GM20431 (cell line): Measurements from ENCODE around the gene FAM204A.

Experiments
- in situ Hi-C: fragments of 300-500 bp; cut with MseI, MboI; formaldehyde crosslinking; loops from one replicate; pipeline ENCODE4 v1.15.0; 2020; ENCODE audit warnings: low sequenced_read_pairs; ENCODE audit not compliant: unreplicated experiment

Gene FAM204A

DNA sequence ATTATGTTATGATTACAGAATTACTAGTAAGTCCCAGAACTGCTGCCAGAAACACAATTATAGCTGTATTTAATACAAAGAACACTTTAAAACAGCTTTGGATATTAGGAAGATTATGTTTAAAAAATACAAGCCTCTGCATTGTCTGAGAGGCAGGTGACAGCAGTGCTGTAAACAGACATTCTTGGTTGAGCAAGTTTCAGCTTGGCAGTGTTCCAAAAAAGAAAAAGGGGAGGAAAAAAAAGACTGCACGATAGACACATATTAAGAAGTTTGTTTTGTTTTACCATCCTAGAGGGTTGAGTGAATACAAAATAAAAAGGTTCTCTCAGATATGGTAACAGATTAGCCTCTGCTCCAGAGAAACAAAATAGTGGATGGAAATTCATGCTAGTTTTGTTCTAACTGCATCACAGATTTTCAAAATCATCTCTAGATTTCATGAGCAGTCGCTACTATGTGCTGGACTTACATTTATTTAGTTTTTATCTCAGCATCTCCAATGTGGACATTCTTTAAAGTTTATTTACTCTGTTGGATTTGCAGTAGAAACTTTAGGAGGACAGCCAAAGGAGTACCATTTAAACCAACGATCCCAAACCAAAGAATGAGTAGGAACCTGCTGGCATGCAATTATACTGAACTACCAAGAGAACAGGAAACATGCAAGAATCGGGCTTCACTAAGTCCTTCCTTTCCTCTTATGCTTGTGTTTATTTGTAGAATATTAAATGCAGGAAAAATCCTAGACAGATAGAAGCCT lies 9.0 kb downstream of the FAM204A start:
- in situ Hi-C loops: no loop called here

DNA sequence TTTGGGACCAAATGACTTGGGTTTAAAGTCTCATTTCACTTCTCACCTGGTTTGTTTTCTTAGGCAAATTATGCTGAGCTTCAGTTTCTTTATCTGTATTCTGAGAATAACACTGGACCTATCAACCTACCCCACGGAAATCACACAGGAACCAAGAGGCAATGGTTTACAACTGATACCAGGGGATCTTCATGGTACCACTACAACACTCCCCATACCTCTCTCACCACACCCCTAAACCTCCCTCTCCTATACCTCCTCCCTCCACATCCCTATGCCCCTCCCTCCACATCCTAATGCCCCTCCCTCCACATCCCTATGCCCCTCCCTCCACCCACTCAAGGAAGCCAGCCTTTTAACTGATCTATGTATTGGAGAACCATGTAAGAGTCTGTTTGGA lies 9.9 kb downstream of the FAM204A start:
- in situ Hi-C loops: no loop called here

DNA sequence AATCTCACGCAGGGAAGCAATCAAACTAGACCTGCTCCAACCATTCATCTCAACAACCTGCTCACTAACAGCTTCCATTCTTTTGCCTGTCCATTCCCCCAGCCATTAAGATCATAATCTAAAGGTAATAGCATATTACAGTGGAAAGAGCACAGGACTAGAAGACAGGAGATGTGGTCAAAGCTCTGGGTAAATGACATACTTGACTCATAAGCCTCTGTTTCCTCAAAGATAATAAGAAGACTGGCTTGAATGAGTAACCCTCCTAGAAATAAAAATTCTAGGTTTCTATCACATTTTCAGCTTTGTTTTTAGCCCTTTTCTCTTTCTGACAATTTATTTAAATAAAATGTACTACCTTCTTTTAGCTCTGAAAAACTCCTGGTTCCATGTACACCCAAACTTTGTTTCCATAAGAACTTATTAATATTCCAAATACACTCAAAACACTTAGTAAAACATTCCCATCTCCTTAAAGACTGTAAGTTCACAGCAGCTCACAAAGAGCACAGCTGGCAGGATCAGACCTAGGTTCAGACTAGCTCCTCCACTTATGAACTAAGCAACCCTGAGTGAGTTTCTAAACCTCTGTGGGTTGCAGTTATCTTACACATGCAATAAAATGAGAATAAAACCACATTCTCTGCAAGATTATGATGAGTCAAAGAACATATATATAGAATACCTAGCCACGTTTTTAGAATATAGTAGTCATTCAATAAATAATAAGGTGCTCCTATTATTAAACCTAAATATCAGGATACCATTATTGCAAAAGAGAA lies 11.6 kb downstream of the FAM204A start:
- in situ Hi-C loops: no loop called here

DNA sequence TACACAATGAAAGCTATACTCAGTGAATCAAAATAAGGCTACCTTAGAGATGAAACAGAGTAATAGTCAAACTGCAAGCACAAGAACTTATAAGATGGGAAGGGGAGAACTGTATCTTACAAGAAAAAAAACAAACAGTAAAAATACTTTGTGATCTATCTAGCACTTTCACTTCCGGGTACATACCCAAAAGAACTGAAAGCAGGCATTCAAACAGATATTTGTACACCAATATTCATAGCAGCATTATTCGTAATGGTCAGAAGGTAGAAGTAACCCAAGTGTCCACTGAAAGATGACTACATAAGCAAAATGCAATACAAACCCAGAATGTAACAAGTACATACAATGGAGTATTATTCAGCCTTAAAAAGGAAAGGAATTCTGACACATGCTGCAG lies 18.0 kb downstream of the FAM204A start:
- in situ Hi-C loops: no loop called here

DNA sequence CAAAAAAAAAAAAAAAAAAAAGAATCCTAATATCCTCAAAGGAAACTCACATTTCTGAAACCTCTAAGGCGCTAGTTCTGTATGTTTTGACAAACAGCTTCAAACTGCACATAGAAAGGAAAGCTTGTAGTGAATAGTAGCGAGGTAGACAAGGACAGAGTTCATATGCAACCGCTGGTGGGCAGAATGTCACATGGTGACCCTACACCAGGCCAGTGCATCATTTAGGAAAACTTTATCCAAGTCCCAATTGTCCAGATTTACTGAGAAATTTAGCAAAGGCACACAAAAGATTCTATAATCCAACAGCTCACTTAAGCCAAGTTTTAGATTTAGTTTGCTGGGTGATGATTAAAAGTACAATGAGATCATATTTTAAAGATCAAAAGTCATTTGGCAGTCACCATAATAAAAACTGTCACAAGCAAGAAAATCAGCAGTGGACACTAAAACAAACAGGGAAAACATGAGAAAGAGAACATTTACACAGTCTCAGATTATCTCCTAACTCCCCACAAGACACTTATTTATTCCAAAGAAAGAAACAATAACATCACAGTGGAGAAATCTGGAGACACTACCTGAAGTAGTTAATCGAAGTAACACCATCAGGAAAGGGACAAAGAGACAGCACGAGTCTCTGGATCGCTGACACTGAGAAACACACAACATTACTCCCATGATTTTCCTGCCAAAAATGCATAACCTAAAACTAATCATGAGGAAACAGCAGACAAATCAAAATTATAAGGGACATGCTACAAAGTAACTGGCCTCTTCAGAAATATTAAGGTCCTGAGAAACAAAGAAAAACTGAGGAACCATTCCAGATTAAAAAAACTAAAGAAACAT lies 20.2 kb downstream of the FAM204A start:
- in situ Hi-C loops: no loop called here

DNA sequence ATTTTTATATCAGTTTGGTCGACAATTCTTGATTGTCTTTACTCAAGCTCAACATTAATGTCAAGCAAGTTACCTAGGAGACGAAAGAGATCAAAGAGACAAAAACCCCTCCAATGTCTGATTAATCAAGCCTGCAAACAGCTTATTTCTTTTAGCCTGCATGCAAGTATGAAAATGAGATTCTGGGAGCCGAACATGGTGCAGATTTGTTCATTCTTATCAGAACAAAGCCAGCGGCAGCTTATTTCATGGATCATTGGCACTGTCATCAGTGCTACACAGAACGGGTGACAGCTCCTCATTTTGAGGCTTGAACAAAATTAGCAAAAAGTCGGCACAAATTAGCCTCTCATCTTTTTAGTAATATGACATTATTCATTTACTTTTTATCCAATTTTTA lies 26.5 kb downstream of the FAM204A start:
- in situ Hi-C loops: no loop called here

DNA sequence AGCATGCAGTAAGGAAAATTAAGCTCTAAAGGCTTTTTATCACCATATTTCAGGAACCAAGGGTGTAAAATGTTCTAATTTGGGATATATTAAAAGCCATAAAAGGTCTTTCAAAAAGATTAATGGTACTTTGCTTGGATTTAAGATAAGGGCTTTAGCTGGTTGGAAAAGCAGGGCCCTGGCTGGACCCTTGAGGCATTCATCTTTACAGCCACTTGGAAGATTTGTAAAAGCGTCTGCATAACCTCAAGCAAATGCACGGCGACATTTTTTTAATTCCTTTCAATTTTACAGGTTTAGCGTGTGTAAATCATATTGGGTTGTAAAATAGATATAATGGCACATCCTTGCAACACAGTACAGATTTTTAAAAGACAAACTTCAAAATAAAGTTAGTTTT lies 27.2 kb downstream of the FAM204A start:
- in situ Hi-C loops: no loop called here

DNA sequence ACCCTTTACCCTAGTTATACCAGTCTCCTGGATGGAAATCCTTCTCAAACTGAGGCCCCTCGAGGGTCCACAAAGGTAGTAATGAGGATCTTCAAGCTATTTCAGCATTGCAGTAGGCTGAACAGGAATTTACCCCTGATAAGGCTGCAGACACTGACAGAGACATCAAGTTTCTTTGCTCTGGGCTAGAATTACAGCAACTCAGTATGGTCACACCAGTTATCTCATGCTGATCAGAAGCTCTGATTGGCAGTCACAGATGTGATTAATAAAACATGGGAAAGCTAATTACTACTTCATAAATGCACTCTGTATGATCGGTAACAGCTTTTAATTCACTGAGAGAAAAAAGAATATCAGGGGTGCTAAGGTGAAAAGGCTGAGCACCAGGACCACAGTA lies 30.6 kb downstream of the FAM204A start:
- in situ Hi-C loops: no loop called here

DNA sequence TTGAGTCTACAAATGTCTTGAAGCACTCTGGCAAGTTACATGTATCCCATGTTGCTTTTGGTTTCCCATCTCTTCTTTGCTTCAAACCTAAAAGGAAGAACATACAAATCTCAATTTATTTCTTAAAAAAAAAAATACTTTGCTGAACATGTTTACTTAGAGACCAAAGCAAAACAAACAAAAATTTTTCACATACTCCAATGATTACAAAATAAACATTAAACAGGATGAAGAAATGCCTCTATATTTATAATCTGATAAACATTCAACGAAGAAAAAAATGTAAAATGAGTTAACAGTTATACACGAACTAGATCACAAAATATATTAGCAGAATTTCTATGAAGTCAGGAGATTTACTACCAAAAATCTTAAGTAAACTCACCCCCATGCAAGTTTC lies 31.3 kb downstream of the FAM204A start:
- in situ Hi-C loops: no loop called here

DNA sequence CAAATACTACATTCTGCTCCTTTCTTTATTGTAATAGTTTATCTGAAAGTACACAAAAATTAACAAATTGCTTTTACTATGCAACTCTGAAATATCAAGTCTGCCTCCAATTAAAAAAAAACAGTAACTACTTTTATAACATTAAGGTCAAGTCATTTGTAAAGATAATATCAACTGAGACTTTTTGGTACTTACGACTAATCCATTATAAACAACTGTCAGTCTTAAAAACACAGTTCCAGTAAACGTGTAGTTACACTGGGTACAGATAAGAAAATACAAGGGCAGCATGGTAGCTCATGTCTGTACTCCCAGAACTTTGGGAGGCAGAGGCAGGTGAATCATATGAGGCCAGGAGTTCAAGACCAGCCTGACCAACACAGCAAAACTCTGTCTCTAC lies 32.2 kb downstream of the FAM204A start:
- in situ Hi-C loops: no loop called here

DNA sequence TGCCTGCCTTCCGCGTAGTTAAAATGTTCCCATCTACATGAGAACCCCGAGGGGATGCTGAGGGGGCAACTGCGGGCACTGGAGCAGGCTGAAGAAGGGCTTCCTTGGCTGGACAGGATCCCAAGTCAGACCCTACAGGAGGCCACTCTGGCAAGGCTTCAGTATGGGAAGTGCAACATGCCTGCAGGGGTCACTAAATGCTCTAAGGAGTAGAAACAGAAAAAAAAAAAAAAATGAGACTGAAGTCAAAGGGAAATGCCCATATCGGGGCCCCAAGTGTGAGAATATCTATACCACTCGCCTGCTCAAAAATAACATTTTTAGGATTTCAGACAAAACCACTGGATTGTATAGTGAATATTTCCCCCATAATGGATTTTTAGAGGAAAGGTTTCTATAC lies 33.5 kb downstream of the FAM204A start:
- in situ Hi-C loops: no loop called here

DNA sequence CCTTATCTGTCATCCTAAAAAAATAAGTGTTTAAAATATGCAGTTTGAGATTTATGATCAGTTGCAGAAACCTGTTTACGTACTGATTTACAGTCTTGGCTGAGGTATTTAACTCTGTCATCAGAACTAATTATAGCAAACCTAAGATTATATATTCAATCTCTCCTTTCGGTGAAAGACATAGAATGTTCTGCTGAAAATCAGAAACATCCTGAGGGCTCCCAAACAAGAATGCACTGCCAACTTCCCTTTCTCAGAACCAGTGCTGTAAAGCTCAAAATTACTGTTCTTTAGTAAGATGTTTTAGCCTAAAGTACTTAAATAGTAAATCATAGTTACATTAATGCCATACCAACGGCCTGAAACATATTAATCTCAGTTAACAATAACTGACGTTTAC lies 34.3 kb downstream of the FAM204A start:
- in situ Hi-C loops: no loop called here

DNA sequence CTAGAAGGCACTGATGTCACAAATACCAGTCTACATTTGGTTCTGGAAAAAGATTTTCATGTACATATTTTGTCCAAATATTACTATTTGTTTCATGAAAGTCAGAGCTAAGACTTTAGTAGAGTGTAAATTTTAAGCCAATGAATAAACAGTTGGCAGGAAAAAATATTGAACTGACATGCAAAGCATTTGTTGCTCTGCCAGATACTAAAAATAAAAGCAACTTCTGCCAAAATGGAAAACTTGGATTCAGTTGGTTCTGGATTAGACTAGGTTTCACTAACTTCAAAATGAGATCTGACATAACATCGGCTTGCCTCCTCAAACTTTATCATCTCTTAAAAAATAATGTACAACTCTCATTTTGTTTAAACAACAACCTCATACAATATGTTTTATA lies 34.9 kb downstream of the FAM204A start:
- in situ Hi-C loops: no loop called here

DNA sequence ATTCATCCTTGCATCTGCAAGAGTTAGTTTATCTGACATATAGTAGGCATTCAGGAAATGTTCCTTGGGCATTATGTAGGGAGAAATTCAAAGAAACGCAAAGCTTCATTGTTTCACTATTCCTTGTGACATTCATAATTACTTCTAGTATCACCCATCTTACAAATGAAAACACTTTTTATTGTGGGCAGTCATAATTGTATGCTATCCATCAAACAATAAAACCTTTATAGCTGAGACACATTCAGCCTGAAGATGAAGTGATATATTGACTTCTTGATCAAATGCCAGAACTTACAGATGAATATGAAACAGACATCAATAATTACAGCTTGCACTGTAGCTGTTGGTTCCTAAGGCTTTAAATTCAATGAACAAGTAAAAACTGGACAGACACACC lies 36.4 kb downstream of the FAM204A start:
- in situ Hi-C loops: no loop called here

DNA sequence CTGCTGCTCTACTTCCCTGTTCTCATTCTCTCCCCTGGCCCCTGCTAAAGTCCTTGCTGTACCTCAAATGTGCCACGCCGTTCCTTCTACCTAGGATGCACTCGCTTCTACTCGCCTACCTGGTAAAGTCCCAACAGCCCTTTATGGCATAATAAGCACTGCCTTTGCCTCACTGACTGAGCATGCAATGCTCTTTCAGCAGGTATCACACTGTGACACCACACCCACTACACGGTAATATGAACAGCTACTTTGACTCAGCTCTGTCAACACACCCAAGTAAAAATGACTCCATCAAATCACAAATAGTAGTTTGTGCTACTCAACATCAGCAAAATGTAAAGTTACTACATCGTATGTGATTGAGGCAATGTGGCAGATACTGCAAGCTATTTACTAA lies 37.6 kb downstream of the FAM204A start:
- in situ Hi-C loops: no loop called here

DNA sequence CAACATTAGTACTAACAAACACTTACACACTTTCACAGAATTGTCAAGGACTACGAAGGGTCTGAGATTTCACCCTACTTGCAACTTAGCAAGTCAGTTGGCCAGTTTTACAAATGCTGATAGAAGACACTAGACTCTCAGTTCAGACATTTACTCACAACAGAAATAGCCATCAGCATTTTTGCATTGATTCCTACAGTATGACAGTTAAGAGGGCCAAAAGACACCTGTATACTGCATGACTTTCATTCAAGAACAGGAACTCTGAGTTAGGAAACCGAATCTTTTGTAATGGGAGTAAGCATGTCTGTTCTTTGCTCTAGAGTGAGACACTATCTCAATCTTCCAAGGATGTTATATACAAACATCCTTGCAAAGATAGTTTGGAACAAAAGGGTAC lies 40.9 kb downstream of the FAM204A start:
- in situ Hi-C loops: no loop called here

DNA sequence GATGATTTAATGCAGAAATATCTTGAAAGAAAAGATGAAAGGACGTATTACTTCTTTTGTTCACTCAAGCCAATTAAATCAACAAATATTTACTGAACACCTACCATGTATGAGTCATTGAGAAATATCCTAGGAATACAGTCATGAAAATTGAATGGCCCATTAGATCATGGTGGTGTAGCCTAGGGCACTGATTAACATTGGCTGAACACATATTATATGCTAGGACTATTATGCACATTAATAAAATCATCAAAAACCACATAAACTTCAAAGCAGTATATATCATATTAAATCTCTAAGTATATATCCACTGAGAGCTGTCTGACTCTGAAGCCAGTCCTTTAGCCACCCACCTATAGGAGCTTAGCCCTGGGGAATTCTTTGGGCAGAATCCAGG lies 41.8 kb downstream of the FAM204A start:
- in situ Hi-C loops: no loop called here

DNA sequence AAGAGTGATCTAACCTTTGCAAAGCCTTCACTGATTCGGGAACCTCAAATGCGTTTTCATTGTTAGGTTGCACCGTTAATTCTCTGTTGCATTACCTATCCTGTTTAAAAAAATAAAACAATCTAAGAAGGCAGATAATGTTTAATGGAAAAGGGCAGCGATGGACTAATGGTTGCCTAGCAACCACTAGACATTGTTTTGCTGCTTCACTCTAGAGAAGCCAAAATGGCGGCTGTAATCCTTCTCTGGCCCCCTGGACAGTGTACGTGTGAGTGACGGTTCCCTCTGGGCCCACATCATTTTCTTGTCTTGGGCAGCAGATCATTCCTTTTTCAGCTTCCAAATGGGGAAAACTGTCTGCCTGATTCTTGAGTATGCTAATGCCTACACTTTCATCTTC lies 43.3 kb downstream of the FAM204A start:
- in situ Hi-C loops: no loop called here

DNA sequence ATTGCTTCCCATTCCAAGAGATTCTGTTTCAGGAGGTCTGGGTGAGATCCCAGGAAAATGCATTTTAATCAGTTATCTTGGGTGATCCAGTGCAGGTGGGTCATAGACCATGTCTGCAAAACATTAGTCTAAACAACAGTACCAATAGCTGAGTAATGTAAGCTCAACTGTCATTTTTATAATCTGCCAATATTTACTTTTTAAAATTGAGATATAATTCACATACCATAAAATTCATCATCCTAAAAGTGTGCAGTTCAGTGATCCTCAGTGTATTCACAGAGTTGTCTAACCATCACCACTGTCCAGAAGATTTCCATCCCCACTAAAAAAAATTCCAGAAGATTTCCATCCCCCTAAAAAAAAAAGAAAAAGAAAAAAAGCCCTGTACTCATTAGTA lies 51.0 kb downstream of the FAM204A start:
- in situ Hi-C loops: no loop called here

DNA sequence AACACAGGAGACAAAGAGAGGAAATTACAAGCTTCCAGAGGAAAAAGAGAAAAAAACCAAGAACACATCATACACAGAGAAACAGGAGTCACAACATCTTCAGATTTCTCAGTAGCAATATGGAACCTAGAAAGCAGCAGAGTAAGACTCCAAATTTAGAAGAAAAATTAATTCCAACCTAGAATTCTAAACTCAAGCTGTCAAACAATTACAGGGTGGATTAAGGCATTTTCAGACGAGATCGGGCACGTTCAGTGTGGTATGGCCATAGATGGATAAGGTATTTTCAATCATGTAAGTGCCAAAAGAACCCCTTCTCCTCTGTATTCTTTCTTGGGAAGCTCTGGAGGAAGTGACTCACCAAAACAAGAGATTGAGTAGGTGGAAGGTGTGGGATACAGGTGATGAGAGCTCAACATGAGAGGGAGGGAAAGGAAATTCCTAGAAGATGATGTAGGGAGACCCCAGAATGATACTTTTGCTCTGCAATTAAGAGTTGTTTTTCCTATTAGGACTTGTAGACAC lies 51.6 kb downstream of the FAM204A start:
- in situ Hi-C loops: no loop called here
